Left renal cortex interstitium (tissue), 4 donors: Measurements from ENCODE around the gene KLRC3. TPM values are rescaled to one million over a fixed set of nuclear protein-coding genes. Genes with fewer than 3 reads are reported as not detected.
"Not testable (repeated sequence)": the region's sequence is repeated elsewhere in the genome, so short reads cannot be mapped to it uniquely, and the experiment has no call there.

Experiments used
- DNase-seq, 4 donors: peaks; one replicate each; pipeline ENCODE4 v3.0.0-alpha.2; 2013; ENCODE audit warnings: low read depth in 4 of 4, low spot score in 2 of 4, missing footprints in 1 of 4
- polyA plus RNA-seq, 4 donors: library from polyadenylated mRNA; unstranded; fragments of 120-200 nt; gene quantifications; one replicate each; pipeline ENCODE4 v1.2.1, GENCODE V29; 2013; ENCODE audit not compliant: insufficient read length in 4 of 4

The KLRC3 gene
- polyA plus RNA-seq, 4 donors: not detected

- no peak for DNase-seq
Observed at GRCh38 chr12:10404798-10405197, 15.6 kb downstream of the KLRC3 start.

GRCh38 chr12:10400829-10401228 lies 19.6 kb downstream of the KLRC3 start:
- no peak for DNase-seq

GRCh38 chr12:10398168-10398567 lies 22.2 kb downstream of the KLRC3 start:
- DNase-seq: no peak

- DNase-seq: no peak
Observed at GRCh38 chr12:10397296-10397695, 23.1 kb downstream of the KLRC3 start.

GRCh38 chr12:10396176-10396575 lies 24.2 kb downstream of the KLRC3 start:
- DNase-seq: not testable (repeated sequence)

GRCh38 chr12:10395390-10395998 lies 24.9 kb downstream of the KLRC3 start:
- no peak for DNase-seq

- not testable (repeated sequence) for DNase-seq
Observed at GRCh38 chr12:10394531-10395152, 25.8 kb downstream of the KLRC3 start.

- DNase-seq: no peak
Observed at GRCh38 chr12:10393291-10393690, 27.1 kb downstream of the KLRC3 start.

GRCh38 chr12:10392394-10392930 lies 27.9 kb downstream of the KLRC3 start:
- DNase-seq: no peak

- not testable (repeated sequence) for DNase-seq
Observed at GRCh38 chr12:10390991-10391390, 29.4 kb downstream of the KLRC3 start.

- no peak for DNase-seq
Observed at GRCh38 chr12:10389904-10390303, 30.5 kb downstream of the KLRC3 start, which contains the start of gene KLRK1. KLRK1 (minus strand) TSS chr12:10390041; CDS start chr12:10388810, 1,231 bp downstream.

- DNase-seq: no peak
Observed at GRCh38 chr12:10388624-10389413, 31.6 kb downstream of the KLRC3 start.

GRCh38 chr12:10387498-10387897 lies 32.9 kb downstream of the KLRC3 start:
- not testable (repeated sequence) for DNase-seq

- DNase-seq: no peak
Observed at GRCh38 chr12:10386857-10387256, 33.5 kb downstream of the KLRC3 start.

GRCh38 chr12:10385166-10385613 lies 35.2 kb downstream of the KLRC3 start:
- no peak for DNase-seq

GRCh38 chr12:10384191-10384590 lies 36.2 kb downstream of the KLRC3 start:
- no peak for DNase-seq

- no peak for DNase-seq
Observed at GRCh38 chr12:10381928-10382628, 38.3 kb downstream of the KLRC3 start.

GRCh38 chr12:10378737-10379136 lies 41.7 kb downstream of the KLRC3 start:
- DNase-seq: not testable (repeated sequence)

- DNase-seq: no peak
Observed at GRCh38 chr12:10374624-10375018, 45.8 kb downstream of the KLRC3 start.

GRCh38 chr12:10372559-10372958 lies 47.8 kb downstream of the KLRC3 start:
- DNase-seq: no peak
